GM18858 (cell line): ENCODE results near the gene GDNF.
"Not testable (repeated sequence)": the region's sequence is repeated elsewhere in the genome, so short reads cannot be mapped to it uniquely, and the experiment has no call there.

ENCODE experiments used
- ATAC-seq: cut with Tn5 transposase; IDR thresholded peaks from one replicate; pipeline ENCODE4 v1.9.1; 2021; ENCODE audit not compliant: unreplicated experiment

The GDNF gene

GRCh38 chr5:37787742-37788141, 52.1 kb downstream of the GDNF start:
- no peak for ATAC-seq

DNA sequence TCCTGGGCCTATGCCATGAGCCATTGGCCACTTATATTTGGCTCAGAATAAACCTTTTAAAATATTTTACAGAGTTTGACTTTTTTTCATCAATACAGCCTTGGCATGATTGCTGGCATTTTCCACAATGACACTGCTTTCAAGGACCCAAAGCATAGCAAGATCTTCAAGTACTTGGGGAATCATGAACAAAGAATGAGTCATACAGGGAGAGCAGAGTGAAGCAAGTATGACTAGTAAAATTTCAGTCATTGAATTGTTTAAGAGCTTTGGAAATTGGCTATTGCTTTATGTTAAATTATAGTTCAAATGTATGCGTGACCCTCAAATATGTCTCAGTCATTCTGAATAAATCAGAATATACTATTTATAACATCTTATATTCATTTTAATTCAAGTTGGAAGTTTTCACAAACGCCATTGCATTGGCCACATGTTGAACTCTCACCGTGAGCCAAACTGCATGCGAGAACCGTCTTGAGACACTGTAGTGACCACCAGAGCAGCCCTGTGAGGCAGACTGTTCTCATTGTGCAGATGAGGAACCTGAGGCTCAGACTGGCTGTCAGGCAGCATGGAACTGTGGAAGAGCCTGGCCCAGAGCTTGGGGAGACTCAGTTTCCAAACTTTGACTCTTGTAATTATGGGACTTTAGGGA, 52.9 kb downstream of the GDNF start:
- no peak for ATAC-seq

GRCh38 chr5:37786416-37786815, 53.4 kb downstream of the GDNF start:
- ATAC-seq: no peak

DNA sequence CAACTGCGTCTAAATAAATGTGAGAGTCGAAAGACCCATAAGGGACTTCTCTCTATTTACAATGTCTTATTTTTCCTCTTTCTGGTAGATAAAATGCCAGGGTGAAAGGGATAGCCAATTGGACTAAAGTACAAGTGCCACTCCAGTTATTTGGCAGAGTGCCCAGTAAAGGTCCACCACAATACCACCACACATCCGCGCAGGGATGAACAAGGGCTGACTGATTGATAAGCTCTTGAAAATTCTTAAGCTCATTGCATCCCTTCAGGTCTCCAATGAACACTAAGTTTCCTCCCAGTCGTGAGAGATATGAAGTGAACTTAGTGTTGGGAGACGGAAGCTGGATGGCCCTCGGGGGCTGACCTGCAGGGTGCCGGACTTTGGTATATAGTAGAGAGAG, 58.4 kb downstream of the GDNF start:
- ATAC-seq: not testable (repeated sequence)

- ATAC-seq: no peak
These were observed 62.3 kb downstream of the GDNF start for GRCh38 chr5:37777432-37778130.

GRCh38 chr5:37776826-37777225, 63.0 kb downstream of the GDNF start:
- no peak for ATAC-seq

GRCh38 chr5:37774912-37775483, 64.8 kb downstream of the GDNF start:
- ATAC-seq: no peak

DNA sequence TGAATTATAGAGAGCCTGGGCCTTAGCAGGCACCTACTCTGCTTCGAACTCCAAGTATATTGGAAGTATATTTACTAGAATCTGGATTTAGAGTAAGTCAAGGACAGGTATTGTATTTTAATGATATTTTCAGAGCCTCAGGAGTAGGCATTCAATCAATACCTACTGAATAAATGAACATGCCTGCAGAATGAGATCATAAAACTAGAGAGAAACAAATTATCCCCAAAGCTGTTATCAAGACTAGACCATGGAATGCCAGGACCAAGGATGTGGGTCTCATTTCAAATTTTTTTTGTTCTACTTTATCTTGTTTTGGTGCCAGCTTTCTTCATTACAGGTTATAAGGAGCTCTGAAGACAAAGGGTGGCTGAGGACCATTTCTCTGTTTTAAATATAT, 66.0 kb downstream of the GDNF start:
- ATAC-seq: no peak

DNA sequence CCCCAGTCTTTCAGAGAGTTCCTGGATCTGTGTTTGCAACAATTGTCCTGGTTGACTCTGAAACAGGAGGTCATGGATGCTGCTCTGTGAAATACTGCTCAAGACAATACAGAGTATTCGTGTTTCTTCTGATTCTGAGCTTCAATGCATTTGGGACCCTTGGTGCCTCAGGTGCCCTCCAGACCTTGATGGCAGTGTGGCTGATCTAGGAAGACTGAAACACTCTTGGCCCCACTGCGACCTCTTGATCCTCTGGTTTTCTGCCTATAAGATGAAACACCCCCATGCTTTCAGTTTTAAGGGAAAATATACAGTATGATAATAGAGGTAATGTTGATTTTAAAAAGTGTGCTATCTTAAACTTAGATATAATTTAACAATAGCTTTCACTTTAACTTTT, 67.6 kb downstream of the GDNF start:
- no peak for ATAC-seq

DNA sequence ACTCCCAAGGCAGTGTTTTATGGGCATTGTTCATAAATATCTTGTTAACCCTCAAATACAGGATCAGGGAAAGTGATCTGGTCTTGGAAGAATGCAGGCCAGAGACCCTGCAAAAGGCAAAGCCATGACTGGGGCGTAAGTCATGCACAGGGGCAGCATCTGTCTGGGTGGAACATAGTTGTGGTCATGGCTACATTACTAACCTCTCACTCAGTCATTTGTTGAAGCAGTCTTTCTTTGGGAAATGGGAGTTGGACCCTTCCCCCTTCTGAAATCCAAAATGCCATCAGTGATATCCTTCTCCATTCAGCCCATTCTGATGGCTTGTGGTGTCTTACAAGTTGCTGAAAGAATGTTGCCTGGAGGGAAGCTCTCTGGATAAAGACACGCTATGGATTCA, 68.1 kb downstream of the GDNF start:
- no peak for ATAC-seq

GRCh38 chr5:37771203-37771611, 68.6 kb downstream of the GDNF start:
- ATAC-seq: no peak

- no peak for ATAC-seq
These were observed 69.1 kb downstream of the GDNF start for GRCh38 chr5:37770786-37771185.

DNA sequence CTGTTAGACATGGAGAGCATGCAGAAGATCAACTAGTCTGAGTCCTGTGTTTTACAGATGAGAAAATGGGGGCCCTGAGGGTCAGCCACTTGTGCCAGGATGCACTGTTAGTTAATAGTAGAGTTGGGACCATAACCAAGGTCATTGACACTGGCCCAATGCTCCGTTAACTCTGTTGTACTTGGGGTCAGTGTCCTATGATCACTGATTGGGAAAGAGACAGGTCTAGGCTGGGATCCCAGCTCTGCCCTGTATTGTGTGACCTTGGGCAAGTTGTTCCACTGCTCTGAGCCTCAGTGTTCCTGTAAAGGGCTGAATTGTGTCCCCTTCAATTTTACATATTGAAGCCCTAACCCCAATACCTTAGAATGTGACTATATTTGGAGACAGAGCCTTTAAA, 70.0 kb downstream of the GDNF start:
- no peak for ATAC-seq

DNA sequence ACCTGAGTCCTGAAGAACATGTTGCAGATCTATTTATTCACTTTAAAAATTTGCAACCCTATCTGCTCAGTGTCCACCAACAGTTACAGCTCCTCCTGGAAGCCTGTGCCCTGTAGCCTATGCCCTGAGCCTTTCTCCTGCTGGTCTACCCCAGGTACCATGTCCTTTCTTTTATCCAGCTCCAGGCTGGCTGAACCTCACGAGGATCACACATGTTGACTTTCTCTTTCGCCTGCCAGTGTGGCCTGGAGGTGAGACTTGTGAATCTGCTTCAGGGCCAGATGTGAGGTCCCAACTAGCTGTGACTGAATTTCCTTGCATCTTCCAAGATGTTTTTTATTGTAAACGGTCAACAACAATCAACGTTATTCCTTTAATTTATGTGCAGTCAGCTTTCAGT, 70.7 kb downstream of the GDNF start:
- ATAC-seq: no peak

- ATAC-seq: no peak
These were observed 71.5 kb downstream of the GDNF start for GRCh38 chr5:37768371-37768770.

DNA sequence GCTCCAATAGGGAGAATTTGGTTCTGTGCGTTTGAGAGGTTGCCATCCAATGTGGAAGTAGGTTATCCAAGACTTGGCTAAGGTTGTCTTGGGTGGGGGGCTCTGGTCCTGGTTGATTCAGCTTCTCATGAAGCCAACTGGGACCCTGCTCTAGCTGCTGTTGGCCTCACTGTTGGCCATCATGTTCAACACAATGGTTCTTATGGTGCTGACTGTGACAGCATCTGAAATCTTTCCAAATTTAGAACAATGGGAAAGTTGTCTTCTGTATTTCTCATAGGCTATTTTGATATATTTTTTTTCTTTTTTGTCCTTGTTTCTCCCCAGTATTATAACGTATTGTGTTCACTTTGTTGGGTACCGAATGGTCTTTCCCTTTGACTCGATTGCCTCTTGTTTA, 71.9 kb downstream of the GDNF start:
- ATAC-seq: no peak

DNA sequence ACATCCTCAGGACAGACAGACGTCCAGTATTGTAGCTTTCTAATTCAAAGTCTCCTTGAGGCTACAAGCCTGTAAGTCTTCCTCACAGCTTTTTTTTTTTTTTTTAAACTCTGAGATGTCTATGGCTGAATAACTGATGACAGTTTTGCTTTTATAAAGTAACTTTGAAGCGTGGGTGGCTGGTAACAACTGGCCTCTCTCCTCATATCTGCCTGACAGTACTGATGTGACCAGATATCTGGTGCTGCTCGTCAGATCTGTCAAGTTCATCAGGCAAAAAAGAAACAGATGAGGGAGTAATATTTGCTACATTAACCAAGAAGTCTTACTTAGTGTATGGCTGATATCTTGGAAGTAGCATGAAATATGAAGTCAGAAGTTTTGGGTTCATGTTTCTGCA, 72.6 kb downstream of the GDNF start:
- no peak for ATAC-seq
